ENCODE results near the gene SNRPA1.
A peak's percentile ranks its signal among the peaks of the same experiment; 100 is the strongest.

The SNRPA1 gene

GRCh38 chr15:101322016-101322695 lies 27.1 kb upstream of the SNRPA1 start:
- H3K4me3 ChIP-seq (ENCODE audit: low read depth, low read length) = no peak overlapping the region
- DNase-seq (ENCODE audit: low read depth) = no peak

GRCh38 chr15:101320501-101321052 lies 25.5 kb upstream of the SNRPA1 start:
- peak overlapping the region; percentile 7 for H3K4me3 ChIP-seq (ENCODE audit: low read depth, low read length)
- peak; percentile 23 for DNase-seq (ENCODE audit: low read depth)

GRCh38 chr15:101318839-101319238 lies 23.8 kb upstream of the SNRPA1 start:
- no peak overlapping the region for H3K4me3 ChIP-seq (ENCODE audit: low read depth, low read length)
- no peak for DNase-seq (ENCODE audit: low read depth)

- no peak for DNase-seq (ENCODE audit: low read depth)
- H3K4me3 ChIP-seq (ENCODE audit: low read depth, low read length) = no peak overlapping the region
Measured at GRCh38 chr15:101318147-101318819, 23.2 kb upstream of the SNRPA1 start.

- no peak overlapping the region for H3K4me3 ChIP-seq (ENCODE audit: low read depth, low read length)
- no peak for DNase-seq (ENCODE audit: low read depth)
Measured at GRCh38 chr15:101317336-101317872, 22.4 kb upstream of the SNRPA1 start.

- DNase-seq (ENCODE audit: low read depth) = no peak
- H3K4me3 ChIP-seq (ENCODE audit: low read depth, low read length) = no peak overlapping the region
Measured at GRCh38 chr15:101316529-101316928, 21.5 kb upstream of the SNRPA1 start.

GRCh38 chr15:101315736-101316135 lies 20.7 kb upstream of the SNRPA1 start:
- no peak for DNase-seq (ENCODE audit: low read depth)
- H3K4me3 ChIP-seq (ENCODE audit: low read depth, low read length) = no peak overlapping the region

- no peak for DNase-seq (ENCODE audit: low read depth)
Measured at GRCh38 chr15:101314336-101315125, 19.5 kb upstream of the SNRPA1 start.

GRCh38 chr15:101313041-101313761 lies 18.2 kb upstream of the SNRPA1 start:
- no peak overlapping the region for H3K4me3 ChIP-seq (ENCODE audit: low read depth, low read length)
- DNase-seq (ENCODE audit: low read depth) = no peak

More at GRCh38 chr15:101314336-101315125, 19.5 kb upstream of the SNRPA1 start:
- H3K4me3 ChIP-seq (ENCODE audit: low read depth, low read length) = no peak overlapping the region

- DNase-seq (ENCODE audit: low read depth) = no peak
- H3K4me3 ChIP-seq (ENCODE audit: low read depth, low read length) = no peak overlapping the region
Measured at GRCh38 chr15:101310508-101310907, 15.5 kb upstream of the SNRPA1 start.

GRCh38 chr15:101310161-101310480 lies 15.1 kb upstream of the SNRPA1 start:
- H3K4me3 ChIP-seq (ENCODE audit: low read depth, low read length) = no peak overlapping the region
- DNase-seq (ENCODE audit: low read depth) = no peak

GRCh38 chr15:101309436-101310160 lies 14.6 kb upstream of the SNRPA1 start:
- DNase-seq (ENCODE audit: low read depth) = no peak
- no peak overlapping the region for H3K4me3 ChIP-seq (ENCODE audit: low read depth, low read length)

GRCh38 chr15:101308604-101309435 lies 13.8 kb upstream of the SNRPA1 start:
- no peak overlapping the region for H3K4me3 ChIP-seq (ENCODE audit: low read depth, low read length)
- no peak for DNase-seq (ENCODE audit: low read depth)

GRCh38 chr15:101307897-101308603 lies 13.0 kb upstream of the SNRPA1 start:
- no peak for DNase-seq (ENCODE audit: low read depth)
- H3K4me3 ChIP-seq (ENCODE audit: low read depth, low read length) = no peak overlapping the region

- no peak for DNase-seq (ENCODE audit: low read depth)
- no peak overlapping the region for H3K4me3 ChIP-seq (ENCODE audit: low read depth, low read length)
Measured at GRCh38 chr15:101307048-101307896, 12.2 kb upstream of the SNRPA1 start.

GRCh38 chr15:101306341-101307047 lies 11.4 kb upstream of the SNRPA1 start:
- H3K4me3 ChIP-seq (ENCODE audit: low read depth, low read length) = no peak overlapping the region
- no peak for DNase-seq (ENCODE audit: low read depth)
